Tongue (tissue), 3 donors: ENCODE measurements around the gene ERI2. TPM values are rescaled to one million over a fixed set of nuclear protein-coding genes. Genes with fewer than 3 reads are reported as not detected.
A peak's percentile ranks its signal among the peaks of the same experiment; 100 is the strongest.
"Not testable (repeated sequence)": the region's sequence is repeated elsewhere in the genome, so short reads cannot be mapped to it uniquely, and the experiment has no call there.

ENCODE experiments used
- DNase-seq: peaks from one replicate; pipeline ENCODE4 v3.0.0-alpha.2; 2015
- small RNA-seq: library from RNA; depleted of rRNA; stranded (forward); fragments of <200 nt; gene quantifications from one replicate; pipeline ENCODE3, GENCODE V24; 2014; ENCODE audit warnings: low replicate concordance
- total RNA-seq: library from RNA; depleted of rRNA; stranded (reverse); fragments of >200 nt; gene quantifications from one replicate; pipeline ENCODE4 v1.2.3, GENCODE V29; 2014

Gene ERI2
- total RNA-seq, 1 donor from 2014 or later, result 25.7 TPM

DNA sequence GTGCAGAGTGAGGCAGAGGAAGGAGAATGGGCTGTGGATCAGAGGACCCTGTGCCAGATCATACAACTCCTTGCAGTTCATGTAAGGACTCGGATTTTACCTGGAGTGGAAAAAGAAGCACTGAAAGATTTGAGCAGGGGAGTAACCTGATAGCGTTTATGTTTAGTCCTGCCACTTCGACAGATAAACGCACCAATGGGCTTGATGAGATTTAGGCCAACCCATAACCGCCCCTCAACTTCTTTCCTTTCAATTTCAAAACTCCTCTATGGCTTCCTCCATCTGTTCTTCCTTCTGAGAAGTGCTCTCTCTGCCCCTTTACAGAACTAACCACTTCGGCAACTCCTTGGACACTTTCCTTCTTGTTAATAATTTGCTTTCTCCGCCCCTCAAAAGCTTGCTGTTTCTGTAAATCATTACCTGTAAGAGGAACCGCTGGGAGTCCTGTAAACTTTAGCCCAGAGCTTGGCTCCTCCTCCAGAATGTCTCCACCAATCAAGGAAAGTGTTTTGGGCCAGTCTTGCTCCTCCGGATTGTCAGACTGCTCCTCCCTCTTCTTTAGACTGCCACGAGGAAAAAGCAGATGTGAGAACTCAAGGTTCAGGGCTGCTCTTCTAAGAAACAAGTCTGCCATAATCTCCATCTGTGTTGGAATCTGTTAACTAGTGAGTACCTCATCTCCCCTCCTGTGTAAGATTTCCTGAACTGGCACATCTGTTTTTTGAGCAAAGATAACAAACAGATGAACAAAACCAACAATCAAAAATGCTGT lies 42.6 kb downstream of the ERI2 start, which contains the start of gene ACSM3:
ACSM3 (plus strand) TSS at position 554 of the 772 bp plus-strand sequence. CDS start 6,021 bp downstream, outside the sequence.
- DNase-seq, result peak; percentile 86

DNA sequence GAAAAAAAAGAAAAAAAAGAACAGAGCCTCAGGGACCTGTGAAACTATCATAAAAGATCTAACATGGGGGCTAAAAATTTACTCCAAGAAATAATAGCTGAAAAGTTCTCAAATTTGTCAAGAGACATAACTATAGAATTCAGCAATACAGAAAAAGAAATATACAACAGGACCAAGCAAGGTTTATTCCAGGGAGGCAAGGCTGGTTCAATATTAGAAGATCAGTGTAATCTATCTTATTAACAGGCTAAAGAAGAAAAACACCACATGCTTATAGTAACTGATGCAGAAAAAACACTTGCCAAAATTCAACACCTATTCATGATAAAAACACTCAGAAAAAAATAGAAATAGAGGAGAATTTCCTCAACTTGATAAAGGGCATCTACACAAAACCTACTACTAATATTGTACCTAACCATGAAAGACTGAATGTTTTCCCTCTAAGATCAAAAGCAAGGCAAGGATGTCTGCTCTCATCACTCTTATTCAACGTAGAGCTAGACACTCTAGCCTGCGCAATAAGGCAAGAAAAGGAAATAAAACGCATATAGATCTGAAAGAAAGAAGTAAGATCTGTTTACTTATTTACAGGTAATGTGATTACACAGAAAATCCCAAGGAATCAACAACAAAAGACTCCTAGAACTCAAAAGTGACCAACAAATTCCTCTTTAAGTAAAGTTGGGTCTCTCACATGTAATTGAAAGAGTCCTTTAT lies 43.7 kb downstream of the ERI2 start:
- DNase-seq, result no peak

DNA sequence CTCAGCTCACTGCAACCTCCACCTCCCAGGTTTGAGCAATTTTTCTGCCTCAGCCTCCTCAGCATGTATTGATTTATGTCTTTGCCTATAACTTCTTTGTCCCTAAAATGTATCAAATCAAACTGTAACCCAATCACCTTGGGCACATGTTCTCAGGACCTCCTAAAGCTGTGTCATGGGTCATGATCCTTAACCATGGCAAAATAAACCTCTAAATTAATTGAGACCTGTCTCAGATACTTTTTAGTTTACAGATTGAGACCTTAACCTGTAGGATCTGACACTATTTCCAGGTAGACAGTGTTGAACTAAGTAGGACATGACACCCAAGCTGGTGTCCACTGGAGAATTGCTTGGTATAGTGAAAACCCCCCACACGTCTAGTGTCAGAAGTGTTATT lies 45.1 kb downstream of the ERI2 start:
- DNase-seq, result no peak

DNA sequence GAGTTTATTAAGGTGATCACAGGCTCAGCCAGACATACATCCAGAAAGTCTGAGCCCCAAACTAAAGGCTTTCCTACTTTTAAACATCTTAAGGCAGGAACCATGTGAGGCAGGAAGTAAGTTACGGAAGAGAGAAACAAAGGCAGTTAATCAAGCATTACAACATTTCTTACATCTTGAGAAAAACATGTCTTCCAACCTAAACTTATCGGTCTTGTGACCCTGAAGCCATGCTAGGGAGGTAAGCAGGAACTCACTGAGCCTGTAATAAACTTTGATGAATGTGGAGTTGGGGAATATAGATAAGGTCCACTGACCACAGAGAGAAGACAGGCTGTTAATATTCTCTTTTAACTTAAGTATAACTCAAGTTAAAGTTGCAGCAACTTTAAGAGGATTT lies 45.9 kb downstream of the ERI2 start:
- DNase-seq, result no peak

- not testable (repeated sequence) for DNase-seq
Measured at GRCh38 chr16:20755799-20756198, 50.5 kb downstream of the ERI2 start.

- no peak for DNase-seq
Measured at GRCh38 chr16:20755238-20755637, 51.0 kb downstream of the ERI2 start.

DNA sequence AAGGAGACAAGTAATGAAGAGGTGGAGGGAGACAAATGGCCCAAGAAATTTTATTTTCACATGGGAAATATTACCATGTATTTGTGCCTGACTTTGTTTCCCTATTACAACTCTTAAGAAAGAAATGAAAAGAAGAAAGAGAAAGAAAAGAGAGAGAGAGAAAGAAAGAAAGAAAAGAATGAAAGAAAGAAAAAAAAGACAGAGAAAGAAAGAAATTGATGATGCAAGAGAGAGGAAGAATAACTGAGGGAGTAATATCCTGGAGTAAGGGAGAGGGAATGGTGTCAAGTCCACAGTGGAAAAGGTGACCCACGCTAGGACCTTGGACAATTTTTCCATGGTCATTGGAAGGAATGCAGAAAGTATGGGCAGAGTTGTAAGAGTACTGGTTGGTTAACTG lies 52.5 kb downstream of the ERI2 start:
- no peak for DNase-seq

GRCh38 chr16:20750558-20750957 lies 55.7 kb downstream of the ERI2 start:
- no peak for DNase-seq

DNA sequence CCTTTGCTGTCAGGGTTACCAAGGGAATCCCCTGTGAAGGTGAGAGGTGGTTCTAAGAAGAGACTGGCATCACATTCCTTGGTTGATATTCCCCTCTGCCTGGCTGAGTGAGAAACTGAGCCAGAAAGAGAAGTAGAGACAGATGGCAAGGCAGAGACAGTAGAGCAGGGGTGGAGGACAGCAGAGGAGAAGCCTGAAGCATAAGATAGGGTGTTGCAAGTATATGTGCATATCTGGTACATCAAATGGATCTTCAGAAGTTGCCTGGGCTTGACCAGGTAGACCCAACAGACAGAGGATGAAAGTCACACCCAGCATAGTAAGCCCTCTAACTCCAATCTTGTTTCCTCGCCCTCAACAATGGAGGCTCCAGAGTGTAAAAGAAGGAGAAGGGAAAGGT lies 56.8 kb downstream of the ERI2 start:
- DNase-seq, result no peak

DNA sequence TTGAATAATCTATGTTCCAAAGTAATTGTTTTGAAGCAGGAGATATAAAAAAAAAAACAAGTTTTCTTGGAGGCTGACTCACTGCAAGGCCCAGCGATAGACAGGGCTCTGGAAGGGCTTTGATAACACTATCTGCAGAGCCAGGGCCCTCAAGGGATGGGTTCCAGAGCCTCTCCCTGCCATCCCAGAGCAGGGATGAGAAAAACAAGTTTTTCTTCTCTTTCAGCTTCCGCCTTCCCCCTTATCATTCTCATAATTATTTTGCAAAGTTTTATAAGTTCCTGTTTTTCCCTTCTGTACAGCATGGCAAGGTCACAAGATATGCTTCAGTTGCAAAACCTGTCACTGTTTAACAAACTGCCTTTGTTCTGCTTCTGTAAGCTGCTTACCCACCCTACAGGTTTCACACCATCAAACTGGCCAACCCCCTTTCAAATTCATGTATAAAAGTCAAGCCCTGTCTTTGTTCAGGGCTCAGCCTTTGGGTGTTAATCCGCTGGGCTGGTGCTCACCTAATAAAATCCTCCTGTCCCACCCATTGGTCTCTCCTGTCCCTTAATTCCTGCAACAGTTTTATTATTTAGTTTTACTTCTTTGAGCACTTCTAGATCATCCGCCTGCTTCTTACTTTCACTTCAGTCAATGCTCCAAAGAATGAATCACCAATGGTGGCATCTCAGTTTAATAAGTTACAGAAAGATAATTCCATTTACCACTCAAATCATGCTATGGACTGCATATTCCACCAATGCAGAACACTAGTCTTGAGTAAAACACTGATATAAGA lies 59.0 kb downstream of the ERI2 start:
- DNase-seq, result no peak

DNA sequence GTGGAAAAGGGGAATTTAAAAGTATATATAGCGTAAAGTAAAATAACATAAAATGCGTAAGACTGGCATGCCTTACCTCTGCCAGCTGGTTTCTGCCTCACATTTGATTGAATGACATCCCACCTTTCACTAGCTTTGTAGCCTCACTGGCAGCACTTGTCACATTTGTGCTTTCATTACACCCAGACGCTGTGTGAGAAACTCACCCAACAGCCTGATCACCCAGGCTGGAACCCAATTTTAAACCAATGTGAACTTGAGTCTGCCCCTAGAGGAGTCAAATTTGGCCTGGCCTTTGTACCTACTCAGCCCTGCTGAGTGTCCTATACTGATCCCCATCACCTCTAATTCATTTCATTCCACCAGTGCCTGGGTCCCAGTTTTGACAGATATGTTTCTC lies 59.8 kb downstream of the ERI2 start:
- no peak for DNase-seq

Small RNA genes lying within 50 kb of the gene (small RNA-seq; reads per million reads assigned to genes)
- not detected for gene RF00618
- not detected for gene RNU6-944P

Other genes starting within 250 kb of the ERI2 start
- not detected for gene ACSM2B, start 230.1 kb downstream of the ERI2 start, total RNA-seq
- gene ACSM1, start 108.8 kb downstream of the ERI2 start, total RNA-seq, result not detected
- gene THUMPD1, start 64.7 kb downstream of the ERI2 start, total RNA-seq, result 80.7 TPM
- gene ACSM3, start 42.5 kb downstream of the ERI2 start, total RNA-seq, result 4.4 TPM
- gene REXO5, start 55 bp upstream of the ERI2 start, total RNA-seq, result 10.2 TPM
- gene DCUN1D3, start 93.9 kb upstream of the ERI2 start, total RNA-seq, result 10.3 TPM
- gene LYRM1, start 94.3 kb upstream of the ERI2 start, total RNA-seq, result 27.6 TPM